HCT116 (cell line): ENCODE results near the gene LRP1B. TPM values are rescaled to one million over a fixed set of nuclear protein-coding genes. Genes with fewer than 3 reads are reported as not detected.

ENCODE experiments used
- ATAC-seq: fragments of 200-7000 bp; cut with Tn5 transposase; 2 replicates; pipeline ENCODE4 v1.9.1; 2020; ENCODE audit warnings: mild to moderate bottlenecking, moderate library complexity
- BruUV-seq: library from RNA; stranded (reverse); fragments of 400-500 nt; replicated peaks from 2 replicates; lab custom pipeline; 2021; lab: Mats Ljungman, UMichigan
- CTCF ChIA-PET: fragments of 300-600 bp; sonication (Branson Sonifier 250); formaldehyde crosslinking; loops from one replicate; lab custom pipeline; 2021; ENCODE audit warnings: antibody characterized with exemption; lab: Charles Lee
- POLR2A ChIA-PET: fragments of 300-600, 350-600 bp; sonication (Branson Sonifier 250); formaldehyde crosslinking; loops from one replicate; lab custom pipeline; 2021; ENCODE audit warnings: antibody characterized with exemption; lab: Charles Lee
- RAD21 ChIA-PET, 2 experiments: fragments of 300-600 bp; sonication (Branson Sonifier 250); formaldehyde crosslinking; loops; one replicate each; lab custom pipeline; 2023; ENCODE audit warnings: low total read pairs in 2 of 2; ENCODE audit not compliant: uncharacterized antibody in 2 of 2, unreplicated experiment in 2 of 2, low non-redundant PET in 1 of 2; lab: Charles Lee
- DNase-seq: peaks from one replicate; pipeline ENCODE4 v3.0.0-alpha.2; 2010; ENCODE audit warnings: low read depth, low spot score
- H2AFZ ChIP-seq: fragments of 200-600 bp; shearing (Covaris generic), sonication (generic); 2 replicates; pipeline ENCODE4 v1.6.1; 2017; ENCODE audit warnings: low read depth, mixed run types, mixed read lengths, antibody characterized with exemption, low read length; ENCODE audit not compliant: poor library complexity, severe bottlenecking
- H3K27ac ChIP-seq: 2 replicates; pipeline ENCODE4 v1.5.1; 2012; ENCODE audit warnings: low read depth, low read length
- H3K27me3 ChIP-seq: fragments of 200-600 bp; sonication (generic); 2 replicates; pipeline ENCODE4 v1.6.1; 2016; ENCODE audit warnings: mixed run types, low read length, mixed read lengths; ENCODE audit not compliant: insufficient read depth
- H3K36me3 ChIP-seq, 2 experiments: fragments of 200-500 bp in 1 of 2; fragments of 200-600 bp in 1 of 2; sonication (Bioruptor generic) in 1 of 2; sonication (generic) in 1 of 2; 2 replicates each; pipeline versions ENCODE4 v1.5.1 to v1.6.1; 2014 to 2016; ENCODE audit warnings: low read length in 2 of 2, inconsistent platforms in 1 of 2, mixed read lengths in 1 of 2, mixed run types in 1 of 2; ENCODE audit not compliant: insufficient read depth in 2 of 2, control insufficient read depth in 1 of 2
- H3K4me1 ChIP-seq, 2 experiments: fragments of 200-600 bp in 1 of 2; sonication (generic) in 1 of 2; 2 replicates each; pipeline versions ENCODE4 v1.5.1 to v1.6.1; 2012 to 2017; ENCODE audit warnings: low read length in 2 of 2, inconsistent platforms in 1 of 2, mild to moderate bottlenecking in 1 of 2, mixed read lengths in 1 of 2, mixed run types in 1 of 2, moderate library complexity in 1 of 2; ENCODE audit not compliant: insufficient read depth in 2 of 2, control insufficient read depth in 1 of 2
- H3K4me2 ChIP-seq: fragments of 200-600 bp; sonication (generic); 2 replicates; pipeline ENCODE4 v1.6.1; 2017; ENCODE audit warnings: mixed run types, low read length, mixed read lengths
- H3K4me3 ChIP-seq, 2 experiments: fragments of 200-600 bp in 1 of 2; sonication (generic) in 1 of 2; replicated peaks in 1 of 2; 2 replicates each; pipeline ENCODE4 v1.5.1; 2011 to 2016; ENCODE audit warnings: low read length in 2 of 2, control low read depth in 1 of 2, low read depth in 1 of 2, mild to moderate bottlenecking in 1 of 2, mixed read lengths in 1 of 2, mixed run types in 1 of 2
- H3K79me2 ChIP-seq: fragments of 200-600 bp; sonication (generic); 2 replicates; pipeline ENCODE4 v1.6.1; 2017; ENCODE audit warnings: mild to moderate bottlenecking, mixed run types, low read length, moderate library complexity, mixed read lengths; ENCODE audit not compliant: insufficient read depth
- H3K9ac ChIP-seq: fragments of 200-600 bp; sonication (generic); 2 replicates; pipeline ENCODE4 v1.6.1; 2016; ENCODE audit warnings: low read length, mixed read lengths
- H3K9me2 ChIP-seq: fragments of 200-600 bp; sonication (generic), shearing (Covaris generic); 2 replicates; pipeline ENCODE4 v1.6.1; 2017; ENCODE audit warnings: mixed run types, mild to moderate bottlenecking, moderate library complexity; ENCODE audit not compliant: insufficient read depth
- H3K9me3 ChIP-seq, 2 experiments: fragments of 200-500 bp in 1 of 2; fragments of 200-600 bp in 1 of 2; sonication (Bioruptor generic) in 1 of 2; sonication (generic) in 1 of 2; 2 replicates each; pipeline ENCODE4 v1.6.1; 2014 to 2017; ENCODE audit warnings: low read length in 2 of 2, mixed read lengths in 2 of 2, inconsistent platforms in 1 of 2, low read depth in 1 of 2, mild to moderate bottlenecking in 1 of 2, mixed run types in 1 of 2, moderate library complexity in 1 of 2; ENCODE audit not compliant: control insufficient read depth in 1 of 2, insufficient read depth in 1 of 2
- H4K20me1 ChIP-seq: fragments of 200-600 bp; sonication (generic), shearing (Covaris generic); 2 replicates; pipeline ENCODE4 v1.6.1; 2017; ENCODE audit warnings: mixed run types, mild to moderate bottlenecking, moderate library complexity; ENCODE audit not compliant: insufficient read depth
- CBX3 ChIP-seq: IDR thresholded peaks from 2 replicates; pipeline ENCODE4 v1.6.1; 2012; ENCODE audit warnings: low read depth
- CTCF ChIP-seq, 3 experiments: fragments of 200-600 bp in 1 of 3; sonication (generic) in 1 of 3; IDR thresholded peaks in 2 of 3; conservative IDR thresholded peaks in 1 of 3; 2 replicates each; pipeline ENCODE4 v1.5.1; 2012 to 2017; ENCODE audit warnings: low read depth in 2 of 3, low read length in 2 of 3, antibody characterized with exemption in 1 of 3, borderline replicate concordance in 1 of 3, control low read depth in 1 of 3, mild to moderate bottlenecking in 1 of 3, mixed read lengths in 1 of 3, mixed run types in 1 of 3, moderate library complexity in 1 of 3; ENCODE audit not compliant: insufficient read depth in 1 of 3
- ELF1 ChIP-seq: IDR thresholded peaks from 2 replicates; pipeline ENCODE4 v1.6.1; 2012; ENCODE audit warnings: low read depth, borderline replicate concordance
- EZH2 ChIP-seq: fragments of 200-600 bp; sonication (generic); IDR thresholded peaks from 2 replicates; pipeline ENCODE4 v1.6.1; 2017; ENCODE audit warnings: antibody characterized with exemption, mixed run types
- EZH2phosphoT487 ChIP-seq: fragments of 200-600 bp; IDR thresholded peaks from 2 replicates; pipeline ENCODE4 v1.6.1; 2018; ENCODE audit warnings: antibody characterized with exemption, borderline replicate concordance
- JUND ChIP-seq: IDR thresholded peaks from 2 replicates; pipeline ENCODE4 v1.6.1; 2012
- MAX ChIP-seq: IDR thresholded peaks from 2 replicates; pipeline ENCODE4 v1.6.1; 2012
- POLR2A ChIP-seq: IDR thresholded peaks from 2 replicates; pipeline ENCODE4 v1.7.0; 2011; ENCODE audit warnings: borderline replicate concordance; ENCODE audit not compliant: insufficient read depth, insufficient read length; ENCODE audit errors: extremely low read depth
- POLR2AphosphoS5 ChIP-seq: IDR thresholded peaks from 2 replicates; pipeline ENCODE4 v1.6.1; 2011; ENCODE audit warnings: mild to moderate bottlenecking, low read depth, low read length, moderate library complexity
- RAD21 ChIP-seq: IDR thresholded peaks from 2 replicates; pipeline ENCODE4 v1.6.1; 2012; ENCODE audit warnings: low read depth, mild to moderate bottlenecking
- SRF ChIP-seq: IDR thresholded peaks from 2 replicates; pipeline ENCODE4 v1.6.1; 2012; ENCODE audit warnings: low read depth
- YY1 ChIP-seq: IDR thresholded peaks from 2 replicates; pipeline ENCODE4 v1.6.1; 2011; ENCODE audit warnings: low read length, low read depth, moderate library complexity, mild to moderate bottlenecking; ENCODE audit not compliant: insufficient replicate concordance; ENCODE audit errors: extremely low read depth
- ZFX ChIP-seq: fragments of 450-650 bp; IDR thresholded peaks from 2 replicates; pipeline ENCODE4 v1.6.1; 2017
- ZNF274 ChIP-seq: fragments of 200-500 bp; sonication (Bioruptor generic); IDR thresholded peaks from 2 replicates; pipeline ENCODE4 v1.6.1; 2014; ENCODE audit warnings: mild to moderate bottlenecking, low read depth, low read length, inconsistent platforms
- intact Hi-C: fragments of 100-400 bp; cut with micrococcal nuclease; formaldehyde crosslinking; loops from 2 replicates; pipeline ENCODE4 v1.10.0; 2022
- total RNA-seq: library from RNA; stranded (reverse); gene quantifications from one replicate; pipeline ENCODE4 v1.2.1, GENCODE V29; 2021; ENCODE audit not compliant: unreplicated experiment

LRP1B gene
- total RNA-seq, 1 experiment from 2014 or later, result 0.34 TPM

DNA sequence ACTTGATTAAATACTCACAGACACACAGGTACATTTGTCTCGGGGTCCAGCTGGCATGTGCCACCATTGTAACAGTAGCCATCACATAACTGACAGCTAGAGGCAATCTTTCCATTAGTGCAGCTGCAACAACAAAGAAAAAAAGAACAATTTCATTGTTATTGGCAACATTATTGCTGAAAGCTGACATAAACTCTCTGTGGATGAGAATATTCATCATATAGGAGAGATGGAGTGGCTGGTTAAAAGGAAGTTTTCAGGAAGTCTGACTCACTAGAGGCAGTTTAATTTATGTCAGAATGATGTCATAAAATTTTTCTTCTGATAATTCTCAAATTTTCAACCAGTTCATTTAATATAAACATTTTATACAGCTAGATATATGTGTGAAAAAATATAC, 1860.6 kb downstream of the LRP1B start:
- H3K79me2 ChIP-seq, result no peaks in the 10 kb centered on the region
- ChIA-PET POLR2A (no interaction called here), CTCF (no interaction called here), RAD21 (no interaction called here)
- no peak overlapping the region for H3K4me3 ChIP-seq
- H3K4me1 ChIP-seq, result no peaks in the 10 kb centered on the region
- H3K36me3 ChIP-seq, result no peaks in the 10 kb centered on the region
- no peaks in the 10 kb centered on the region for H4K20me1 ChIP-seq
- no TSS peak for BruUV-seq
- no peak overlapping the region for H3K4me2 ChIP-seq
- H3K9me2 ChIP-seq, result no peaks in the 10 kb centered on the region
- DNase-seq (no peak), ATAC-seq (no peak)
- H3K9ac ChIP-seq, result no peak overlapping the region
- H2AFZ ChIP-seq, result no peak overlapping the region
- H3K9me3 ChIP-seq, result no peaks in the 10 kb centered on the region
- H3K27ac ChIP-seq, result no peak overlapping the region
- no peaks in the 10 kb centered on the region for H3K27me3 ChIP-seq
- no peak for TF ChIP-seq POLR2AphosphoS5
- TF ChIP-seq SRF, result no peak
- TF ChIP-seq YY1, result no peak
- TF ChIP-seq ZFX, result no peak
- TF ChIP-seq EZH2, result no peak
- TF ChIP-seq JUND, result no peak
- TF ChIP-seq POLR2A, result no peak
- no peak for TF ChIP-seq MAX
- no peak for TF ChIP-seq ZNF274
- TF ChIP-seq ELF1, result no peak
- no peak for TF ChIP-seq RAD21
- no peak for TF ChIP-seq CTCF (IDR thresholded peaks at IDR 0.05 in 2 of 3, conservative IDR thresholded peaks at IDR 0.05 in 1 of 3; ENCODE audit: borderline replicate concordance in 1 of 3, insufficient read depth in 1 of 3, low read depth in 2 of 3, low read length in 2 of 3)
- no peak for TF ChIP-seq CBX3
- TF ChIP-seq EZH2phosphoT487, result no peak
- intact Hi-C loops, result no loop called here
